HG02884 (cell line): ENCODE results near the gene KRTAP5-2.
"Not testable (repeated sequence)": the region's sequence is repeated elsewhere in the genome, so short reads cannot be mapped to it uniquely, and the experiment has no call there.

ENCODE experiments used
- ATAC-seq: cut with Tn5 transposase; IDR thresholded peaks from one replicate; pipeline ENCODE4 v1.9.1; 2021; ENCODE audit warnings: mild to moderate bottlenecking, moderate library complexity; ENCODE audit not compliant: unreplicated experiment

The KRTAP5-2 gene

DNA sequence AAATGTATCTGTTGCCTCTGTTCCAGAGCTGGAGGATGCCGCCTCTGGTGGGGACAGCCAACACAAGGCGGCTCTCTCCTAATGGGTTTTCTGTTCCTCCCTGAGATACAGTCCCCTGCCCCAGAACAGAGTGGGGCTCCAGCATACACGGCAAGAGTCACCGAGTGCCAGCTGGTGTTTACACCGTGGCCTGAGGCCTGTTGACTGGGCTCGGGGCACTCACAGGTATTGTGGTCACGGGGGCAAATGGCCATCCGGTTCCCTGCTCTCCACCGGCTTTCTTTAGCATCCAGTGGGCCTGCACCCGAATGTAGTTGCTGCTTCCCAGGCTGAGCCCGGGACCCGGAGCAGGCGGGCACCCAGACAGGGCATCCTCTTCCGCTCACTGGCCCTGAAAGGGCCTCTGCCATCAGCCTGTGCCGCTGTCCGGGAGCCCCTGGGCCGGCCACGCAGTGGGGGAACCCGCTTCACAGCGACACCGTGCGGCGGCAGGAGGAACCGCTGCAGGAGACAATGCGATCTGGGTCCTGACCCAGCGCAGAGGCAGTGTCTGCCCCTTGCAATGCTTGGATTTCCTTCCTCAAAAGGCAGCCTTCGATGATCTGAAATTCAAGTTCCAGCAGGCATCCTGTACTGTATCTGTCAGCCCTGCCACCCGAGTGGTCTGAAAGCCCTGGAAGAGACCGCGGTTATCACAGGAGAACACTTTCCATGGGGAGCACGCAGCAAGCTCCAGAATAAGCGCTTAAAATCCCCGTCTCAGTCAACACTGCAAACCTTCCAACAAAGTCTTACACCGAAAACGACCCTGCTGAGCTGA is 30.6 kb upstream of the KRTAP5-2 start:
- ATAC-seq: no peak

DNA sequence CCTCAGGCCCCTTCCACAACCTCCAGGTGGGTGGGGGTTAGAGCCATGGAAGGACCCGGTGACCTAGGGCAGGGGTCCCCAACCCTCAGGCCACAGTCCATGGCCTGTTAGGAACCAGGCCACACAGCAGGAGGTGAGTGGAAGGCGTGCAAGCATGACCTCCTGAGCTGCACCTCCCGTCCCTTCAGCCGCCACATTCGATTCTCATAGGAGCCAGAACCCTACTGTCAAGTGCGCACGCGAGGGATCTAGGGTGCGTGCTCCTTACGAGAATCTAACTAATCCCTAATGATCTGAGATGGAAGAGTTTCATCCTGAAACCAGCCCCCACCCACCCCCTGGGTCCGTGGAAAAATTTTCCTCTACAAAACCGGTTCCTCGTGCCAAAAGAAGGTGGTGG is 27.4 kb upstream of the KRTAP5-2 start:
- ATAC-seq: no peak

GRCh38 chr11:1624621-1625020 is 26.5 kb upstream of the KRTAP5-2 start:
- no peak for ATAC-seq

- no peak for ATAC-seq
These were observed 25.6 kb upstream of the KRTAP5-2 start for GRCh38 chr11:1623716-1624115.

DNA sequence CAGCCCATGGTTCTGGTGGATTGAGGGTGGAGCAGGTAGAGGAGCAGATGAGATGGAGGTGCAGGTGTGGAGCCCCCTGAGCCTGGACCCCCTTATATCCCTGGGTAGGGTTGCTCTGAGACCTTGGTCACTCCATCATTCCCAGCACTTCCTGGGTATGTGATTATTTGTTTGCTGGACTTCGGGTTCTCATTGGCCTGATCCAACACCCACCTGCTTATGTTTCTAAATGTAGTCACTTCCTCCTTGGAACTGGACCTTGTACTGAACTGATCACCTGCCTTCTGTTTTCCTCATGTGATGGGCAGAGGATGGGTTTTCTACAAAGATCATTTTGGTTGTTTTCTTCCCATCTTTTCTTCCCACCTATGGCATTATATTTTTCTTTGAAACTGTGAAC is 24.0 kb upstream of the KRTAP5-2 start, which contains the start of gene KRTAP5-4:
KRTAP5-4 (minus strand) TSS at position 53 of the 400 bp plus-strand sequence; CDS start at position 8, 45 bp downstream.
- ATAC-seq: no peak

DNA sequence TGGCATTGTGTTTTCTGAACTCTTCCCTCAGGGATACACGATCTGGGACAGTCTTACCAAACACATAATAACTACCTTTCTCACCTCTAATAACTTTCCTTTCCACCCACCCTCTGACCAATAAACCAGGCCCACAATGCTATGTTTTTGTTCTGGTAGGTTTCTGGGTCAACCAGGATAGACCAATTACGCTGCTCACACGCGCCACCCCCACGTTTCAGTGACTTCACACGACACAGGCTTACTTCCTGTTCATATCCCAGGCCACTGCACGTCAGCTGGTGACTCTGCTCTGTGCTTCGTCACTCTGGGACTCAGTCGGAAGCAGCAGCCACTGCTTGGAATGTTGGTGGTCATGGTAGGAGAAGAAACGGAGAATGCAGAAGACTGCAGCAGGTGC is 21.4 kb upstream of the KRTAP5-2 start:
- no peak for ATAC-seq

- no peak for ATAC-seq
These were observed 20.1 kb upstream of the KRTAP5-2 start for GRCh38 chr11:1618231-1618630.

GRCh38 chr11:1608363-1608762 is 10.3 kb upstream of the KRTAP5-2 start, which contains the start of gene KRTAP5-3:
TSS of gene KRTAP5-3 (minus strand) at chr11:1608463. CDS start at chr11:1608385, 78 bp downstream.
- ATAC-seq: no peak

GRCh38 chr11:1607901-1608300 is 9.8 kb upstream of the KRTAP5-2 start:
- ATAC-seq: not testable (repeated sequence)

GRCh38 chr11:1607156-1607845 is 9.2 kb upstream of the KRTAP5-2 start:
- not testable (repeated sequence) for ATAC-seq

DNA sequence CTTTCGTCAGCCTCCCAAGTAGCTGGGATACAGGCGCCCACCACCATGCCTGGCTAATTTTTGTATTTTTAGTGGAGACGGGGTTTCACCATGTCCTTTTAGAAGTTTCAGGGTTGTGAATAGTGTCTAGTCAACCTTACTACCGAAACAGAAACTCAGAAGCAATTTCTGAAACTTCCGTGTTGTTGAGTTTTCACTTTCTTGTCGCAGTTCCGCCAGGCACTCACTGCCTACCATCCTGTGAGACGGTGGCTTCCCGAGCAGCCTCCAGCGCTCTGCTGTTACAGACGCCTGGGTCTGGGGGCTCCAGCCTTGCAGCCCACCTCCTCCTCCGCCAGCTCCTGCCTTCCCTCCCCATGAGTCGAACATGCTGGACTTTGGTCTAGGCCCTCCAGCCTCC is 7.8 kb upstream of the KRTAP5-2 start:
- peak; percentile 74 for ATAC-seq

- ATAC-seq: no peak
These were observed 6.6 kb upstream of the KRTAP5-2 start for GRCh38 chr11:1604711-1605110.

GRCh38 chr11:1604181-1604580 is 6.1 kb upstream of the KRTAP5-2 start:
- no peak for ATAC-seq

DNA sequence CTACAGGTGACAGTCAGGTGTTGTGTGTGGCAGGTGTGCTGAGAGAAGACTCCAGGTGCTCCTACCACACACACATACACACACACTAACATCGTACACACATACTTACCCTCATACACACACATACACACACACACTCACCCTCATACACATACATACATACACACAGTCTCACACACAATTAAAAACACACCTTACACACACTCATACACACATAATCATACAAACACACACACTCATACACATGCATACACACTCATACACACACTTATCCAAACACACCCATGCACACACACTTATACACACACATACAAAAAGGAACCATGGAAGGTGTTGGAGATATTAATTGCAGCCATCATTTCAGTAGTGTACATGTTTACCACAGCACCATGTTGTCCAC is 5.5 kb upstream of the KRTAP5-2 start:
- no peak for ATAC-seq

DNA sequence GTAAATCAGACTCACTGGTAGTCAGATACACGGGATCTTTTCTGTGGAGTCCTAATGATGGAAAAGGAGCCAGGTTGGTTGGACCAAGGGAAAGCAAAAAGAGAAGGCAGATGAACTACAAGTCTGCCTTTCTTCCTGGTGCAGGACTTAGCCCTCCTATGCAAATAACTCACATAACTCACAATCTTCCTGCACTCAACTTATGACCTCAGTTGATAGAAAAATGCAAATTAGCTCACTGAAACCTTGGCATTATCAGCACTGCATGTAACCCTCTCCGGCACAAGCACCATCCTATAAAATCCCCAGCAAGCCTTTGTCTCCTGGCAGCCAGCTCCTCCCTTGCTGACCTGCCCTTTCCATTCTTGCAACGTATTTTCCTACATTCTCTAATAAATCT is 3.6 kb upstream of the KRTAP5-2 start:
- not testable (repeated sequence) for ATAC-seq

- ATAC-seq: no peak
These were observed 2.5 kb upstream of the KRTAP5-2 start for GRCh38 chr11:1600626-1601025.

DNA sequence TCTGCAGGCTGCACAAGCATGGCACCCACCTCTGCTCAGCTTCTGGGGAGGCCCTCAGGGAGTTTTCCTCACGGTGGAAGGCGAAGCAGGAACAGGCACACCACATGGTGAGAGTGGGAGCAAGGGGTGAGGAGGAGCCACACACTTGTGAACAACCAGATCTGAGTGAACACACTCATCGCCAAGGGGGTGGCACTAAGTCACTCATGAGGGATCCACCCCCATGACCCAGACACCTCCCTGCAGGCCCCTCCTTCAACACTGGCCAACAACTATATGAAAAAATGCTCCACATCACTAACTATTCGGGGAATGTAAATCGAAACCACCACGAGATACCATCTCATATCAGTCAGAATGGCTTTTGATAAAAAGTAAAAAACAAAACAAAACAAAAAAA is 722 bp upstream of the KRTAP5-2 start:
- ATAC-seq: no peak

DNA sequence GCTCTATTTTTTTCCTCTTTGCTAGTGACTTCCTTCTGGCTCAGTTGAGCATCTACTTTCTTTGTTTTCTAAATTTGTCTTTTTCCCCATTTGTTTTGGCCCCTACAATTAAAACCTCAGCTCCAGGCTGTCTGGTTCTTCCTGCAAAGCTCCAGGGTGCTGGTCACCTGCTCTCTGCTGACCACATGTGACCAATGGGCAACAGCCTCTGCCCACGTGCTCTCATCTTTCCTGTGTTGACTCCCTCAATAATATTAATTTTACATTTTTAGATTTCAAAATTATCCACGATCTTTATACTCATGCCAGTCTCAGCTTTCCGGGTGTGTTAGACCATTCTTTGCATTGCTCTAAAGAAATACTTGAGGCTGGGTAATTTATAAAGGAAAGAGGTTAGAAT is 312 bp upstream of the KRTAP5-2 start:
- not testable (repeated sequence) for ATAC-seq

- no peak for ATAC-seq
These were observed 632 bp downstream of the KRTAP5-2 start for GRCh38 chr11:1597331-1597993.

- not testable (repeated sequence) for ATAC-seq
These were observed 1.4 kb downstream of the KRTAP5-2 start for GRCh38 chr11:1596576-1597121.

DNA sequence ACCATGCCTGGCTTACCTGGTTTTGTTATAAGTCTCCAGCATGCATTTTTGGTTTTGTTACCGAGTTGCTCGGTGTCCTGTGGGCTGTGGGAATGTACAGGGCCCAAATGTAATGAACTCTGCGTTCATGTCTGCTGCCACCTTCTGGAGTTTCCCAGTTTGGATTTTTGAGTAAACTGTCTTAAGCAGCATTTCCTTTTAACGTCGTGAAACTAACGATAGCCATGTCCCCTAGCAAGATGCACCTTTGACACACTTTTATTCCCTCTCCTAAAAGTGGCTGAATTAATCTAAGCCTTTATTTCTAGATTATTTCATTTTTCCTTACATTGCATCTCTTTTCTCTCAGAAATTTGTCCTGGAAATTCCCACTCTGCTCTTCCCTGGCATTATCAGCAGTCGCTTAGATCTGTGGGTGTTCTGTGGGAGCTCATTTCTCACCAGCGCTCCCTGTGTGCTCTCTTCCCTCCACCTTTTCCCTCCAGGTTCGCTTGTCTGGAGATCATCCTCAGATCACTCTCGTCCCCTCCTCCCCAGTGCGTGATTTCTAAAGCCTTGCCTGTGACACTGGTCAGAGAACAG is 2.0 kb downstream of the KRTAP5-2 start:
- ATAC-seq: not testable (repeated sequence)
